PC-3 (cell line): ENCODE measurements around the gene COX15. TPM values are rescaled to one million over a fixed set of nuclear protein-coding genes. Genes with fewer than 3 reads are reported as not detected.
A peak's percentile ranks its signal among the peaks of the same experiment; 100 is the strongest.
"Not testable (repeated sequence)": the region's sequence is repeated elsewhere in the genome, so short reads cannot be mapped to it uniquely, and the experiment has no call there.

Experiments used
- ATAC-seq: fragments of 200-7000 bp; cut with Tn5 transposase; 2 replicates; pipeline ENCODE4 v1.9.1; 2020; ENCODE audit warnings: mild to moderate bottlenecking, moderate library complexity
- BruUV-seq: library from RNA; stranded (reverse); fragments of 400-500 nt; replicated peaks from 2 replicates; lab custom pipeline; 2021; lab: Mats Ljungman, UMichigan
- CTCF ChIA-PET: fragments of 300-600 bp; sonication (Branson Sonifier 250); formaldehyde crosslinking; loops from one replicate; lab custom pipeline; 2022; ENCODE audit warnings: antibody characterized with exemption; lab: Charles Lee
- POLR2A ChIA-PET: fragments of 300-600 bp; sonication (Branson Sonifier 250); formaldehyde crosslinking; loops from one replicate; lab custom pipeline; 2022; ENCODE audit warnings: antibody characterized with exemption; ENCODE audit not compliant: unreplicated experiment; lab: Charles Lee
- DNase-seq: peaks from one replicate; pipeline ENCODE4 v3.0.0-alpha.2; 2015
- H2AFZ ChIP-seq: fragments of 300-600 bp; sonication (generic); 2 replicates; pipeline ENCODE4 v1.6.0; 2016; ENCODE audit warnings: antibody characterized with exemption, low read length
- H3F3A ChIP-seq: fragments of 300-600 bp; sonication (generic); one replicate; pipeline ENCODE4 v1.6.0; 2017; ENCODE audit warnings: antibody characterized with exemption, low read length, control low read depth, mild to moderate bottlenecking; ENCODE audit not compliant: unreplicated experiment
- H3K27ac ChIP-seq: fragments of 300-600 bp; sonication (generic); 2 replicates; pipeline ENCODE4 v1.5.1; 2016; ENCODE audit warnings: mild to moderate bottlenecking, low read length
- H3K27me3 ChIP-seq: fragments of 300-600 bp; sonication (generic); 2 replicates; pipeline ENCODE4 v1.6.1; 2016; ENCODE audit warnings: low read length, mixed read lengths
- H3K36me3 ChIP-seq: fragments of 300-600 bp; sonication (generic); 2 replicates; pipeline ENCODE4 v1.6.1; 2016; ENCODE audit warnings: low read depth, mixed run types, low read length, mixed read lengths
- H3K4me1 ChIP-seq: fragments of 300-600 bp; sonication (generic); 2 replicates; pipeline ENCODE4 v1.5.1; 2016; ENCODE audit warnings: low read length; ENCODE audit not compliant: insufficient read depth
- H3K4me2 ChIP-seq: fragments of 300-600 bp; sonication (generic); 2 replicates; pipeline ENCODE4 v1.6.0; 2016; ENCODE audit warnings: low read length
- H3K4me3 ChIP-seq: fragments of 300-600 bp; sonication (generic); 2 replicates; pipeline ENCODE4 v1.5.1; 2016; ENCODE audit warnings: mild to moderate bottlenecking, low read length, mixed read lengths
- H3K79me2 ChIP-seq: fragments of 300-600 bp; sonication (generic); 2 replicates; pipeline ENCODE4 v1.6.1; 2017; ENCODE audit warnings: low read length, mixed read lengths
- H3K9ac ChIP-seq: fragments of 300-600 bp; sonication (generic); 2 replicates; pipeline ENCODE4 v1.6.0; 2016; ENCODE audit warnings: mild to moderate bottlenecking, low read length
- H3K9me2 ChIP-seq: fragments of 300-600 bp; sonication (generic); replicated peaks from 2 replicates; pipeline ENCODE4 v1.6.1; 2016; ENCODE audit warnings: mixed run types, low read length, mixed read lengths
- H3K9me3 ChIP-seq: fragments of 300-600 bp; sonication (generic); 2 replicates; pipeline ENCODE4 v1.6.1; 2016; ENCODE audit warnings: low read length, mixed read lengths
- H4K20me1 ChIP-seq: fragments of 300-600 bp; sonication (generic); 2 replicates; pipeline ENCODE4 v1.6.1; 2016; ENCODE audit warnings: low read length, mixed read lengths
- EZH2 ChIP-seq: fragments of 300-600 bp; sonication (generic); IDR thresholded peaks from one replicate; pipeline ENCODE4 v1.6.1; 2017; ENCODE audit warnings: antibody characterized with exemption, mild to moderate bottlenecking, low read length; ENCODE audit not compliant: unreplicated experiment
- EZH2phosphoT487 ChIP-seq: fragments of 300-600 bp; sonication (generic); IDR thresholded peaks from 2 replicates; pipeline ENCODE4 v1.6.1; 2018; ENCODE audit warnings: mild to moderate bottlenecking, antibody characterized with exemption, low read length, borderline replicate concordance
- intact Hi-C: fragments of 100-400 bp; cut with micrococcal nuclease; formaldehyde crosslinking; loops from 2 replicates; pipeline ENCODE4 v1.9.0; 2023
- total RNA-seq: library from RNA; depleted of rRNA; stranded (reverse); fragments of >200 nt; gene quantifications from 2 replicates; pipeline ENCODE4 v1.2.3, GENCODE V29; 2014
- TF ChIP-seq, protein P1 (sequence below): fragments of 300-600 bp; sonication (generic); conservative IDR thresholded peaks from 2 replicates; pipeline ENCODE4 v1.5.1; 2017; ENCODE audit warnings: antibody characterized with exemption, low read depth, mild to moderate bottlenecking, low read length

COX15 gene
- total RNA-seq, 1 experiment from 2014 or later = 16.6 TPM

DNA sequence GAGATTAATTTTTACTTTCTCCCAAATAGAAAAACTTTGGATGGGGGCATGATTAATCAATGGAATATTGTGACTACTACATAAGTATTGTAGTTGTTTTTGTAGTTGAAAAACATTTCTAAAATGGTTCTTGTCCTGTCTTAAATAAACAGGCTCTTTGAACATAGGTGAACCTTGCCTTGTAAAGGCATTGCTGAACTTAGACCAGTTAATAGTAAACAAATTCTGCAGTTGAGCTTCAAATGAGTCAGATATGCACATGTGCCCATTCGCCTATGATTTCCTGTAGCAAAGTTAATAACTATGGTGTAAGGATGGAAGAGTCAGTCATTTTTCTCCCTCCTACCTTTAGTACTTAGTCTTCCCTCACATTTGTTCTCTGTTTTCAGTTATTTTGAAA is 22.7 kb upstream of the COX15 start:
- Histone ChIP-seq H3K9ac (no peak overlapping the region), H3K4me2 (no peak overlapping the region), H3K79me2 (no peaks in the 10 kb centered on the region), H3K36me3 (peaks cover 16% of the 10 kb centered on the region; the same call in 1 of the 2 replicates), H3K27me3 (no peaks in the 10 kb centered on the region), H4K20me1 (no peaks in the 10 kb centered on the region), H3K4me3 (no peak overlapping the region), H3K4me1 (no peaks in the 10 kb centered on the region), H3K9me3 (no peaks in the 10 kb centered on the region), H3K9me2 (no peaks in the 10 kb centered on the region), H3F3A (no peaks in the 10 kb centered on the region), H3K27ac (no peak overlapping the region), H2AFZ (no peak overlapping the region)
- BruUV-seq = no TSS peak
- peak; percentile 23 for DNase-seq
- POLR2A ChIA-PET = no interaction called here
- intact Hi-C loops = no loop called here
- ATAC-seq = peak; percentile 53
- CTCF ChIA-PET = interaction anchor here (0.5 kb wide), 1 partner anchor 30 kb away, joined by 3 read pairs; no protein-coding TSS in a partner anchor
- TF ChIP-seq EZH2phosphoT487 (no peak), EZH2 (no peak)
- TF ChIP-seq, protein P1, sequence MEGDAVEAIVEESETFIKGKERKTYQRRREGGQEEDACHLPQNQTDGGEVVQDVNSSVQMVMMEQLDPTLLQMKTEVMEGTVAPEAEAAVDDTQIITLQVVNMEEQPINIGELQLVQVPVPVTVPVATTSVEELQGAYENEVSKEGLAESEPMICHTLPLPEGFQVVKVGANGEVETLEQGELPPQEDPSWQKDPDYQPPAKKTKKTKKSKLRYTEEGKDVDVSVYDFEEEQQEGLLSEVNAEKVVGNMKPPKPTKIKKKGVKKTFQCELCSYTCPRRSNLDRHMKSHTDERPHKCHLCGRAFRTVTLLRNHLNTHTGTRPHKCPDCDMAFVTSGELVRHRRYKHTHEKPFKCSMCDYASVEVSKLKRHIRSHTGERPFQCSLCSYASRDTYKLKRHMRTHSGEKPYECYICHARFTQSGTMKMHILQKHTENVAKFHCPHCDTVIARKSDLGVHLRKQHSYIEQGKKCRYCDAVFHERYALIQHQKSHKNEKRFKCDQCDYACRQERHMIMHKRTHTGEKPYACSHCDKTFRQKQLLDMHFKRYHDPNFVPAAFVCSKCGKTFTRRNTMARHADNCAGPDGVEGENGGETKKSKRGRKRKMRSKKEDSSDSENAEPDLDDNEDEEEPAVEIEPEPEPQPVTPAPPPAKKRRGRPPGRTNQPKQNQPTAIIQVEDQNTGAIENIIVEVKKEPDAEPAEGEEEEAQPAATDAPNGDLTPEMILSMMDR = no peak

- H3K9me2 ChIP-seq = no peaks in the 10 kb centered on the region
- BruUV-seq = no TSS peak
- TF ChIP-seq EZH2 (no peak), EZH2phosphoT487 (no peak)
- TF ChIP-seq, protein P1 = no peak
- H3K9ac ChIP-seq = no peak overlapping the region
- CTCF ChIA-PET = no interaction called here
- no peak overlapping the region for H3K4me3 ChIP-seq
- H3K4me2 ChIP-seq = no peak overlapping the region
- POLR2A ChIA-PET = no interaction called here
- ATAC-seq = no peak
- H3K27ac ChIP-seq = no peak overlapping the region
- no peaks in the 10 kb centered on the region for H3K27me3 ChIP-seq
- DNase-seq = no peak
- peaks cover 8% of the 10 kb centered on the region; the same call in 1 of the 2 replicates for H3K36me3 ChIP-seq
- H3K79me2 ChIP-seq = no peaks in the 10 kb centered on the region
- no peak overlapping the region for H2AFZ ChIP-seq
- no peaks in the 10 kb centered on the region for H3K9me3 ChIP-seq
- intact Hi-C loops = no loop called here
- no peaks in the 10 kb centered on the region for H3F3A ChIP-seq
- no peaks in the 10 kb centered on the region for H4K20me1 ChIP-seq
- H3K4me1 ChIP-seq = no peaks in the 10 kb centered on the region
Observed at GRCh38 chr10:99750641-99751040, 18.7 kb upstream of the COX15 start.

GRCh38 chr10:99748823-99749451 is 17.0 kb upstream of the COX15 start:
- Histone ChIP-seq H4K20me1 (no peaks in the 10 kb centered on the region), H3K4me2 (no peak overlapping the region), H3K9me3 (no peaks in the 10 kb centered on the region), H3K9ac (no peak overlapping the region), H3K79me2 (no peaks in the 10 kb centered on the region), H3K9me2 (no peaks in the 10 kb centered on the region), H3K4me1 (peaks cover 2% of the 10 kb centered on the region; the same call in 1 of the 2 replicates), H3K27me3 (no peaks in the 10 kb centered on the region), H3F3A (no peaks in the 10 kb centered on the region), H3K27ac (no peak overlapping the region), H3K36me3 (peaks cover 11% of the 10 kb centered on the region), H3K4me3 (no peak overlapping the region), H2AFZ (no peak overlapping the region)
- intact Hi-C loops = no loop called here
- ATAC-seq (peak; percentile 24; the same call in 1 of the 2 replicates), DNase-seq (no peak)
- ChIA-PET POLR2A (no interaction called here), CTCF (no interaction called here)
- BruUV-seq = no TSS peak
- TF ChIP-seq, protein P1 = no peak
- TF ChIP-seq EZH2 (no peak), EZH2phosphoT487 (no peak)

- DNase-seq, H3K9me2 ChIP-seq, H3K9me3 ChIP-seq, H4K20me1 ChIP-seq, H3F3A ChIP-seq, H3K4me2 ChIP-seq, BruUV-seq, intact Hi-C loops, H3K9ac ChIP-seq, ATAC-seq, H3K79me2 ChIP-seq, H3K27me3 ChIP-seq, CTCF ChIA-PET, POLR2A ChIA-PET, H2AFZ ChIP-seq, H3K4me3 ChIP-seq, H3K27ac ChIP-seq: not testable (repeated sequence)
- H3K4me1 ChIP-seq = peaks cover 22% of the 10 kb centered on the region
- peaks cover 34% of the 10 kb centered on the region for H3K36me3 ChIP-seq
Observed at GRCh38 chr10:99746166-99746565, 14.2 kb upstream of the COX15 start.
